ENCODE results near the gene PIGQ. TPM values are rescaled to one million over a fixed set of nuclear protein-coding genes. Genes with fewer than 3 reads are reported as not detected.
A peak's percentile ranks its signal among the peaks of the same experiment; 100 is the strongest.

PIGQ gene
- total RNA-seq, 1 experiment from 2014 or later, result 83.5 TPM

DNA sequence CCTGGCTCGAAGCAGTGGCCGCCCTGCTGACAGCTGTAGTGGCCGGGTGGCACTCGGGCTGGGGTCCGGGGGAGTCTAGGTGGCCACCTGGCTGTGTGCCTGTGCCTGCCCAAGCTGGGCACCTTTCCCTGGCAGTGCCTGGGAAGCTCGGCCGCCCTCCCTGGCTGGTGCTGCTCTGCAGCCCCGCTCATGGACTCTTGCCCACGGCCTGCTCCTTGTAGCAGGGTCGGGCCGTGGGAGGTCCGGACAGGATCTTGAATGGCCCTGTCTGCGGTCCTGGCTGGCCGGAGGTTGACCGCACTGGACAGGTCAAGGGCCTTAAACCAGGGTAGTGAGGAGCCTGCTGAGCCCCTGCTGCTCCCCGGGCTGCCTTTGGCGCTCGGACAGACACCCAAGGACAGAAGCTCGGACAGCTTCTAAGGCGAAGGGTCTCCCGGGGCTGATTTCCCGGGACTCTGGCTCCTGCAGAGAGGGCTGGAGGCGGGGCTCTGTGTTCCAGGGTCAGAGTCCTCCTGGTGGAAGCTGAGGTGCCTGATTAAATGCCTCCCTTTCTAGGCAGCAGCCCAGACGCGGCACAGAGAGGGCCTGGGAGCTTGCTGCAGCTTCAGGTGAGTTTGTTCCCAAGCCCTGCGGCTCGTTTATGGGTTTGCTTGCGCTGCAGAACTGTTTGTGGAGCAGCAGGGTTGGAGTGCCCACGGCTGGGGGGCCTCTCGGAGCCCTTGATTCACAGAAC, 36.2 kb upstream of the PIGQ start:
- H3K27me3 ChIP-seq (ENCODE audit: control insufficient read depth, insufficient read depth, low read length), result no peaks in the 10 kb centered on the region
- H3K4me3 ChIP-seq (ENCODE audit: low read depth in 2 of 2, low read length in 2 of 2), result no peak overlapping the region
- CTCF ChIA-PET, result no interaction called here
- POLR2A ChIA-PET, result no interaction called here
- intact Hi-C loops (cut with micrococcal nuclease; ENCODE audit: unreplicated experiment), result no loop called here
- H3K9me3 ChIP-seq (ENCODE audit: control insufficient read depth, insufficient read depth, low read depth, low read length), result no peaks in the 10 kb centered on the region
- H3K27ac ChIP-seq (ENCODE audit: low read length), result peak overlapping the region; percentile 54
- in situ Hi-C loops (cut with HindIII; ENCODE audit: low pct_unique_long_range_greater_than_20kb, low sequenced_read_pairs), result no loop called here
- H3K4me1 ChIP-seq (ENCODE audit: control insufficient read depth, insufficient read depth, low read length), result peaks cover 38% of the 10 kb centered on the region
- no peak for TF ChIP-seq SIN3A (IDR thresholded peaks at IDR 0.05; ENCODE audit: borderline replicate concordance, insufficient read depth, low read depth, low read length)
- TF ChIP-seq, protein P1, sequence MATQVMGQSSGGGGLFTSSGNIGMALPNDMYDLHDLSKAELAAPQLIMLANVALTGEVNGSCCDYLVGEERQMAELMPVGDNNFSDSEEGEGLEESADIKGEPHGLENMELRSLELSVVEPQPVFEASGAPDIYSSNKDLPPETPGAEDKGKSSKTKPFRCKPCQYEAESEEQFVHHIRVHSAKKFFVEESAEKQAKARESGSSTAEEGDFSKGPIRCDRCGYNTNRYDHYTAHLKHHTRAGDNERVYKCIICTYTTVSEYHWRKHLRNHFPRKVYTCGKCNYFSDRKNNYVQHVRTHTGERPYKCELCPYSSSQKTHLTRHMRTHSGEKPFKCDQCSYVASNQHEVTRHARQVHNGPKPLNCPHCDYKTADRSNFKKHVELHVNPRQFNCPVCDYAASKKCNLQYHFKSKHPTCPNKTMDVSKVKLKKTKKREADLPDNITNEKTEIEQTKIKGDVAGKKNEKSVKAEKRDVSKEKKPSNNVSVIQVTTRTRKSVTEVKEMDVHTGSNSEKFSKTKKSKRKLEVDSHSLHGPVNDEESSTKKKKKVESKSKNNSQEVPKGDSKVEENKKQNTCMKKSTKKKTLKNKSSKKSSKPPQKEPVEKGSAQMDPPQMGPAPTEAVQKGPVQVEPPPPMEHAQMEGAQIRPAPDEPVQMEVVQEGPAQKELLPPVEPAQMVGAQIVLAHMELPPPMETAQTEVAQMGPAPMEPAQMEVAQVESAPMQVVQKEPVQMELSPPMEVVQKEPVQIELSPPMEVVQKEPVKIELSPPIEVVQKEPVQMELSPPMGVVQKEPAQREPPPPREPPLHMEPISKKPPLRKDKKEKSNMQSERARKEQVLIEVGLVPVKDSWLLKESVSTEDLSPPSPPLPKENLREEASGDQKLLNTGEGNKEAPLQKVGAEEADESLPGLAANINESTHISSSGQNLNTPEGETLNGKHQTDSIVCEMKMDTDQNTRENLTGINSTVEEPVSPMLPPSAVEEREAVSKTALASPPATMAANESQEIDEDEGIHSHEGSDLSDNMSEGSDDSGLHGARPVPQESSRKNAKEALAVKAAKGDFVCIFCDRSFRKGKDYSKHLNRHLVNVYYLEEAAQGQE (IDR thresholded peaks at IDR 0.05; ENCODE audit: insufficient read depth in 1 of 2, low read depth in 2 of 2, low read length in 1 of 2), result no peak
- TF ChIP-seq TCF7L2 (IDR thresholded peaks at IDR 0.05; ENCODE audit: low read depth, low read length), result no peak
- TF ChIP-seq, protein P2, sequence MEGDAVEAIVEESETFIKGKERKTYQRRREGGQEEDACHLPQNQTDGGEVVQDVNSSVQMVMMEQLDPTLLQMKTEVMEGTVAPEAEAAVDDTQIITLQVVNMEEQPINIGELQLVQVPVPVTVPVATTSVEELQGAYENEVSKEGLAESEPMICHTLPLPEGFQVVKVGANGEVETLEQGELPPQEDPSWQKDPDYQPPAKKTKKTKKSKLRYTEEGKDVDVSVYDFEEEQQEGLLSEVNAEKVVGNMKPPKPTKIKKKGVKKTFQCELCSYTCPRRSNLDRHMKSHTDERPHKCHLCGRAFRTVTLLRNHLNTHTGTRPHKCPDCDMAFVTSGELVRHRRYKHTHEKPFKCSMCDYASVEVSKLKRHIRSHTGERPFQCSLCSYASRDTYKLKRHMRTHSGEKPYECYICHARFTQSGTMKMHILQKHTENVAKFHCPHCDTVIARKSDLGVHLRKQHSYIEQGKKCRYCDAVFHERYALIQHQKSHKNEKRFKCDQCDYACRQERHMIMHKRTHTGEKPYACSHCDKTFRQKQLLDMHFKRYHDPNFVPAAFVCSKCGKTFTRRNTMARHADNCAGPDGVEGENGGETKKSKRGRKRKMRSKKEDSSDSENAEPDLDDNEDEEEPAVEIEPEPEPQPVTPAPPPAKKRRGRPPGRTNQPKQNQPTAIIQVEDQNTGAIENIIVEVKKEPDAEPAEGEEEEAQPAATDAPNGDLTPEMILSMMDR (IDR thresholded peaks at IDR 0.05), result no peak
- no peak for TF ChIP-seq POLR2AphosphoS5 (IDR thresholded peaks at IDR 0.05; ENCODE audit: low read depth, low read length)
- BruUV-seq (replicated peaks), result no TSS peak
- peak; percentile 43 for ATAC-seq
- H3K36me3 ChIP-seq (ENCODE audit: control insufficient read depth, insufficient read depth, low read length), result no peaks in the 10 kb centered on the region
- DNase-seq (ENCODE audit: low read depth, low spot score), result no peak

DNA sequence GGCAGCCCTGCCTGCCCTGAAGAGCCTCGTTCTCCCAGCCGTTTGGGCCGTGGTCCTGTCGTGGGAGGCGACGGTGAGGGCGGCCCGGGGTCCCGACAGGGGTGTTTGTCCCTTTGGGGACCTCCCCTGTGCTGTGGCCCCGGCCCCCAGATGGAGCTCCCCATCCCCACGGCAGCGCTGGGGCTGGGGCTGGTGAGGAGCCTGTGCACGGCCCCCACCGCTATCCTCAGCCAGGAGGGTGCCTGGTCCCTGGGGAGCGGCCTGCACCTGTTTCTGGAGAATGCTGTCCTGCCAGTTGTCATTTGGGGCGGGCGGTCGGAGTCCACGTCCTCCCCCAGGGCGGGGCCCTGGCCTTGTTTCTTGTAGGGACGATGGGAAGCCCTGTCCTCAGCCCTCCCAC, 35.6 kb upstream of the PIGQ start:
- no peaks in the 10 kb centered on the region for H3K27me3 ChIP-seq (ENCODE audit: control insufficient read depth, insufficient read depth, low read length)
- no peaks in the 10 kb centered on the region for H3K36me3 ChIP-seq (ENCODE audit: control insufficient read depth, insufficient read depth, low read length)
- no peak for DNase-seq (ENCODE audit: low read depth, low spot score)
- TF ChIP-seq POLR2AphosphoS5 (IDR thresholded peaks at IDR 0.05; ENCODE audit: low read depth, low read length) (no peak), SIN3A (IDR thresholded peaks at IDR 0.05; ENCODE audit: borderline replicate concordance, insufficient read depth, low read depth, low read length) (no peak), TCF7L2 (IDR thresholded peaks at IDR 0.05; ENCODE audit: low read depth, low read length) (no peak)
- TF ChIP-seq, protein P2 (IDR thresholded peaks at IDR 0.05), result no peak
- TF ChIP-seq, protein P1 (IDR thresholded peaks at IDR 0.05; ENCODE audit: insufficient read depth in 1 of 2, low read depth in 2 of 2, low read length in 1 of 2), result no peak
- ChIA-PET CTCF (no interaction called here), POLR2A (no interaction called here)
- BruUV-seq (replicated peaks), result no TSS peak
- no peak for ATAC-seq
- peaks cover 37% of the 10 kb centered on the region for H3K4me1 ChIP-seq (ENCODE audit: control insufficient read depth, insufficient read depth, low read length)
- no peak overlapping the region for H3K27ac ChIP-seq (ENCODE audit: low read length)
- intact Hi-C loops (cut with micrococcal nuclease; ENCODE audit: unreplicated experiment) (no loop called here), in situ Hi-C loops (cut with HindIII; ENCODE audit: low pct_unique_long_range_greater_than_20kb, low sequenced_read_pairs) (no loop called here)
- H3K4me3 ChIP-seq (ENCODE audit: low read depth in 2 of 2, low read length in 2 of 2), result no peak overlapping the region
- no peaks in the 10 kb centered on the region for H3K9me3 ChIP-seq (ENCODE audit: control insufficient read depth, insufficient read depth, low read depth, low read length)
